GM12878 (cell line): ENCODE data around the gene B4GALNT2. TPM values are rescaled to one million over a fixed set of nuclear protein-coding genes. Genes with fewer than 3 reads are reported as not detected.

Experiments
- BCL3 ChIP-seq: IDR thresholded peaks from 2 replicates; pipeline ENCODE4 v1.6.1; 2011; ENCODE audit warnings: borderline replicate concordance, low read depth, mild to moderate bottlenecking, moderate library complexity, low read length; ENCODE audit not compliant: insufficient read depth, poor library complexity, severe bottlenecking
- BHLHE40 ChIP-seq, 2 experiments: fragments of 450-650 bp in 1 of 2; IDR thresholded peaks; 2 replicates each; pipeline ENCODE4 v1.6.1; 2011 to 2017; ENCODE audit warnings: low read depth in 2 of 2, borderline replicate concordance in 1 of 2, improper control_type of control experiment in 1 of 2, low read length in 1 of 2, mild to moderate bottlenecking in 1 of 2
- DPF2 ChIP-seq: fragments of 450-650 bp; IDR thresholded peaks from 2 replicates; pipeline ENCODE4 v1.6.1; 2017; ENCODE audit warnings: mild to moderate bottlenecking
- E2F4 ChIP-seq: IDR thresholded peaks from 2 replicates; pipeline ENCODE4 v1.6.1; 2012; ENCODE audit warnings: low read depth, low read length, improper control_type of control experiment
- EED ChIP-seq: sonication (generic); IDR thresholded peaks from 2 replicates; pipeline ENCODE4 v1.6.1; 2016; ENCODE audit warnings: antibody characterized with exemption, low read depth
- EZH2 ChIP-seq: IDR thresholded peaks from 2 replicates; pipeline ENCODE4 v1.6.1; 2012; ENCODE audit warnings: low read depth, mild to moderate bottlenecking, control low read depth, inconsistent platforms, low read length, borderline replicate concordance; ENCODE audit not compliant: control insufficient read depth
- GATAD2B ChIP-seq: fragments of 450-650 bp; conservative IDR thresholded peaks from 2 replicates; pipeline ENCODE4 v1.6.1; 2017; ENCODE audit warnings: low read depth, mild to moderate bottlenecking, moderate library complexity
- IKZF1 ChIP-seq: fragments of 450-650 bp; conservative IDR thresholded peaks from 2 replicates; pipeline ENCODE4 v1.6.1; 2017; ENCODE audit warnings: antibody characterized with exemption, mild to moderate bottlenecking
- MAX ChIP-seq: IDR thresholded peaks from 2 replicates; pipeline ENCODE4 v1.6.1; 2012; ENCODE audit warnings: low read depth, low read length, improper control_type of control experiment
- MLLT1 ChIP-seq: fragments of 450-650 bp; IDR thresholded peaks from 2 replicates; pipeline ENCODE4 v1.6.1; 2016; ENCODE audit warnings: mild to moderate bottlenecking
- NBN ChIP-seq: fragments of 450-650 bp; IDR thresholded peaks from 2 replicates; pipeline ENCODE4 v1.6.1; 2016
- RELB ChIP-seq: fragments of 450-650 bp; IDR thresholded peaks from 2 replicates; pipeline ENCODE4 v1.6.1; 2017; ENCODE audit warnings: low read depth, mild to moderate bottlenecking, moderate library complexity
- SRF ChIP-seq, 2 experiments: IDR thresholded peaks; 2 replicates each; pipeline ENCODE4 v1.6.1; 2011; ENCODE audit warnings: low read depth in 2 of 2, low read length in 2 of 2, mild to moderate bottlenecking in 1 of 2, moderate library complexity in 1 of 2
- TAF1 ChIP-seq: IDR thresholded peaks from 2 replicates; pipeline ENCODE4 v1.6.1; 2011; ENCODE audit warnings: mild to moderate bottlenecking, low read depth, low read length, borderline replicate concordance
- polyA plus RNA-seq, 11 experiments: library from polyadenylated mRNA; depleted of rRNA in 4 of 11; unstranded in 6 of 11; stranded (reverse) in 5 of 11; fragments of >200 nt; fragmentation: Nextera tagmentation in 4 of 11; fragmentation: Illumina TruSeq in 1 of 11; extraction: Ambion mirVana in 4 of 11; extraction: Trizol in 1 of 11; gene quantifications; 1 replicate in 1 of 11; 2 replicates in 10 of 11; pipeline versions ENCODE4 v1.2.1 to v1.2.3, GENCODE V29; 2011 to 2016; ENCODE audit warnings: inconsistent platforms in 2 of 11, missing spikeins in 2 of 11, low read depth in 1 of 11
- total RNA-seq, 4 experiments: library from RNA; depleted of rRNA in 3 of 4; stranded (reverse); fragments of >200 nt in 3 of 4; fragmentation: Illumina TruSeq in 1 of 4; extraction: Trizol in 1 of 4; gene quantifications; 2 replicates each; pipeline versions ENCODE4 v1.2.1 to v1.2.3, GENCODE V29; 2013 to 2021

B4GALNT2 gene
- total and polyA plus RNA-seq, 10 of the 15 experiments (the other 5 are each of a cell fraction or from before 2014, with no cell fraction given), result not detected

- TF ChIP-seq E2F4, result no peak
- TF ChIP-seq TAF1, result no peak
- TF ChIP-seq IKZF1, result peak; percentile 50; the same call in 1 of the 2 replicates
- TF ChIP-seq EZH2, result no peak
- TF ChIP-seq EED, result no peak
- 0 out of 2 replicates have a peak, but pooled peaks have one; percentile 19 for TF ChIP-seq GATAD2B
- TF ChIP-seq NBN, result peak; percentile 81
- 0 out of 2 replicates have a peak, but pooled peaks have one; percentile 10 for TF ChIP-seq MLLT1
- peak; percentile 28; the same call in 1 of the 2 replicates for TF ChIP-seq RELB
- no peak for TF ChIP-seq BCL3
- TF ChIP-seq SRF (IDR thresholded peaks at IDR 0.05; ENCODE audit: low read depth in 2 of 2, low read length in 2 of 2), result peak in 1 of 2 experiments; percentile 67; a peak in 1 of 4 replicates
- peak; percentile 45 to 60; a peak in 2 of 4 replicates for TF ChIP-seq BHLHE40 (IDR thresholded peaks at IDR 0.05; ENCODE audit: borderline replicate concordance in 1 of 2, low read depth in 2 of 2, low read length in 1 of 2)
- peak; percentile 34; the same call in 1 of the 2 replicates for TF ChIP-seq MAX
- 0 out of 2 replicates have a peak, but pooled peaks have one; percentile 8 for TF ChIP-seq DPF2
These were observed 82.2 kb downstream of the B4GALNT2 start (continued) for GRCh38 chr17:49214676-49215360.
